ENCODE results near the gene SPATA2L. TPM values are rescaled to one million over a fixed set of nuclear protein-coding genes. Genes with fewer than 3 reads are reported as not detected.

Gene SPATA2L
- total RNA-seq, 4 donors from 2014 or later: 14.1 to 32.3 (median 21.5) TPM

DNA sequence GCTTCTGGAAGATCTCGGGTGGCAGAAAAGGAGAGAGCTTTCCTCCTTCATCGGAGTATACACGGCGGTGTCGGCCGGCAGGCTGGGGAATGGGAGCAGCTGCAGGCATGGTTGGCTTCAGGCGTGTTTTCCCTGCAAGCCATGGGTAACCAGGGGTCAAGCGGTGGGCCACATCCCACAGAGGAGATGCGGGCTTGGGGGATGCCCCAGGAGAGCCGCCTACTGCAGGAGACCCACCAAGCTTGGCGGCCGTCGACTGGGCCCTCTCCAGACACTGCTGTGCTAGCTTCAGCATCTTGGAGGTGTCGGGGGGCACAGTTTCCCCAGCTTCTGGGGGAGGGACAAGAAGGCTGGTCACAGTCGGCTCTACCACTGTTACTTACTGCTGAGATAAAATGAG lies 15.0 kb upstream of the SPATA2L start:
- H3K27me3 ChIP-seq: no peaks in the 10 kb centered on the region
- no peak for TF ChIP-seq CTCF (IDR thresholded peaks at IDR 0.05)
- no peak for TF ChIP-seq POLR2A (IDR thresholded peaks at IDR 0.05)
- no peak for TF ChIP-seq POLR2AphosphoS5 (IDR thresholded peaks at IDR 0.05)
- no peak for TF ChIP-seq EP300 (IDR thresholded peaks at IDR 0.05)
- H3K36me3 ChIP-seq: no peaks in the 10 kb centered on the region
- no peak overlapping the region for H3K4me3 ChIP-seq
- H3K4me1 ChIP-seq: peaks cover 28% of the 10 kb centered on the region
- H3K27ac ChIP-seq: no peak overlapping the region
- WGBS: 94% methylated on average over 12 of the region's 15 CpGs
- DNase-seq (ENCODE audit: low spot score in 2 of 2): no peak
- no peaks in the 10 kb centered on the region for H3K9me3 ChIP-seq

GRCh38 chr16:89712274-89712781 lies 10.8 kb upstream of the SPATA2L start:
- no peak for TF ChIP-seq POLR2AphosphoS5 (IDR thresholded peaks at IDR 0.05)
- TF ChIP-seq POLR2A (IDR thresholded peaks at IDR 0.05): no peak
- no peak for TF ChIP-seq CTCF (IDR thresholded peaks at IDR 0.05)
- no peak for TF ChIP-seq EP300 (IDR thresholded peaks at IDR 0.05)
- peak overlapping the region; percentile 41 for H3K4me3 ChIP-seq
- WGBS: 33% methylated on average over 12 of the region's 22 CpGs

GRCh38 chr16:89711601-89712273 lies 10.2 kb upstream of the SPATA2L start:
- no peaks in the 10 kb centered on the region for H3K36me3 ChIP-seq
- H3K27me3 ChIP-seq: no peaks in the 10 kb centered on the region
- no peak overlapping the region for H3K27ac ChIP-seq
- DNase-seq (ENCODE audit: low spot score in 2 of 2): no peak
- WGBS: 4% methylated on average over 10 of the region's 48 CpGs
- no peaks in the 10 kb centered on the region for H3K9me3 ChIP-seq
- peaks cover 20% of the 10 kb centered on the region for H3K4me1 ChIP-seq
- TF ChIP-seq POLR2AphosphoS5 (IDR thresholded peaks at IDR 0.05): no peak
- TF ChIP-seq EP300 (IDR thresholded peaks at IDR 0.05): no peak
- no peak for TF ChIP-seq CTCF (IDR thresholded peaks at IDR 0.05)
- no peak for TF ChIP-seq POLR2A (IDR thresholded peaks at IDR 0.05)
- H3K4me3 ChIP-seq: peak overlapping the region; percentile 41

More at GRCh38 chr16:89712274-89712781, 10.8 kb upstream of the SPATA2L start:
- Histone ChIP-seq H3K27me3 (no peaks in the 10 kb centered on the region), H3K9me3 (no peaks in the 10 kb centered on the region), H3K36me3 (no peaks in the 10 kb centered on the region), H3K4me1 (peaks cover 20% of the 10 kb centered on the region), H3K27ac (no peak overlapping the region)
- DNase-seq (ENCODE audit: low spot score in 2 of 2): no peak

- no peak for DNase-seq (ENCODE audit: low spot score in 2 of 2)
- WGBS: 87% methylated on average over 45 of the region's 63 CpGs
- Histone ChIP-seq H3K27me3 (no peaks in the 10 kb centered on the region), H3K27ac (no peak overlapping the region), H3K9me3 (no peaks in the 10 kb centered on the region), H3K36me3 (no peaks in the 10 kb centered on the region), H3K4me3 (peak overlapping the region; percentile 41), H3K4me1 (peaks cover 20% of the 10 kb centered on the region)
- TF ChIP-seq EP300 (IDR thresholded peaks at IDR 0.05) (no peak), POLR2A (IDR thresholded peaks at IDR 0.05) (no peak), CTCF (IDR thresholded peaks at IDR 0.05) (no peak), POLR2AphosphoS5 (IDR thresholded peaks at IDR 0.05) (no peak)
These were observed 9.4 kb upstream of the SPATA2L start for GRCh38 chr16:89710709-89711564.
